Loucy (cell line): ENCODE data around the gene CLASP1.

Experiments used
- H2AFZ ChIP-seq: fragments of 200-600 bp; sonication (generic); 2 replicates; pipeline ENCODE4 v1.6.0; 2016; ENCODE audit warnings: antibody characterized with exemption, mild to moderate bottlenecking, low read length, moderate library complexity
- H3F3A ChIP-seq: fragments of 200-600 bp; 2 replicates; pipeline ENCODE4 v1.6.0; 2016; ENCODE audit warnings: antibody characterized with exemption, low read depth, mild to moderate bottlenecking
- H3K27me3 ChIP-seq: fragments of 200-600 bp; sonication (generic); 2 replicates; pipeline ENCODE4 v1.6.1; 2014; ENCODE audit warnings: low read length, mild to moderate bottlenecking; ENCODE audit not compliant: insufficient read depth, poor library complexity, severe bottlenecking
- H3K36me3 ChIP-seq: fragments of 200-600 bp; sonication (generic); 2 replicates; pipeline ENCODE4 v1.6.1; 2016; ENCODE audit warnings: low read length; ENCODE audit not compliant: insufficient read depth
- H3K4me1 ChIP-seq: fragments of 200-600 bp; sonication (generic); 2 replicates; pipeline ENCODE4 v1.5.1; 2014; ENCODE audit warnings: low read length, mild to moderate bottlenecking; ENCODE audit not compliant: insufficient read depth, poor library complexity, severe bottlenecking
- H3K4me2 ChIP-seq: fragments of 200-600 bp; sonication (generic); 2 replicates; pipeline ENCODE4 v1.6.0; 2014; ENCODE audit warnings: antibody characterized with exemption, low read length, low read depth, mild to moderate bottlenecking; ENCODE audit not compliant: poor library complexity, severe bottlenecking
- H3K4me3 ChIP-seq: fragments of 200-600 bp; sonication (generic); 2 replicates; pipeline ENCODE4 v1.5.1; 2014; ENCODE audit warnings: low read length, mild to moderate bottlenecking, mixed read lengths; ENCODE audit not compliant: poor library complexity, severe bottlenecking
- H3K79me2 ChIP-seq: fragments of 200-600 bp; sonication (generic); 2 replicates; pipeline ENCODE4 v1.6.1; 2014; ENCODE audit warnings: low read length; ENCODE audit not compliant: insufficient read depth
- H3K9ac ChIP-seq: fragments of 200-600 bp; sonication (generic); 2 replicates; pipeline ENCODE4 v1.6.0; 2014; ENCODE audit warnings: mild to moderate bottlenecking, low read depth, low read length, moderate library complexity; ENCODE audit not compliant: poor library complexity, severe bottlenecking
- H3K9me2 ChIP-seq: fragments of 200-600 bp; sonication (generic); replicated peaks from 2 replicates; pipeline ENCODE4 v1.6.1; 2016; ENCODE audit warnings: low read depth, low read length, mixed read lengths
- H3K9me3 ChIP-seq: fragments of 200-600 bp; sonication (generic); 2 replicates; pipeline ENCODE4 v1.6.1; 2014; ENCODE audit warnings: mild to moderate bottlenecking, antibody characterized with exemption, low read length, low read depth; ENCODE audit not compliant: insufficient read depth
- H4K20me1 ChIP-seq: fragments of 200-600 bp; sonication (generic); 2 replicates; pipeline ENCODE4 v1.6.0; 2014; ENCODE audit warnings: antibody characterized with exemption, low read length, mild to moderate bottlenecking; ENCODE audit not compliant: insufficient read depth, poor library complexity, severe bottlenecking
- EZH2phosphoT487 ChIP-seq: fragments of 200-600 bp; IDR thresholded peaks from 2 replicates; pipeline ENCODE4 v1.6.1; 2018; ENCODE audit warnings: antibody characterized with exemption, mild to moderate bottlenecking, moderate library complexity, borderline replicate concordance
- TF ChIP-seq, protein P1 (sequence below): fragments of 200-600 bp; sonication (generic); conservative IDR thresholded peaks from 2 replicates; pipeline ENCODE4 v1.5.1; 2014; ENCODE audit warnings: mild to moderate bottlenecking, antibody characterized with exemption, low read length

The CLASP1 gene

DNA sequence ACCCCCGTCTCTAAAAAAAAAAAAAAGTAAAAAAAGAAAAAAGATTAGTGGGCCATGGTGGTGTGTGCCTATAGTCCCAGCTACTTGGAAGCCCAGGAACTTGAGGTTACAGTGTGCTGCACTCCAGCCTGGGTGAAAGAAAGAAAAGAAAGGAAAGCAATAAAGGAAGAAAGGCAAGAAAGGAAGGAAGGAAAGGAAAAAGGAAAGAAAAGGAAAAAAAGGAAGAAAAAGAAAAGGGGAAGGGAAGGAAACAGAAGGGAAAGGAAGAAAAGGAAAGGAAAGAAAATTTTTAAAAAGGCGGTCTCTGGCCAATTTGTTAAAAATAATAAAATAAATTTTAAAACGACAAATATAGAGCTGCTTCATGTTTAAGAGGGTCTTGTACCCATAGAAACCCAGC lies 192.9 kb downstream of the CLASP1 start:
- Histone ChIP-seq H3K79me2 (no peaks in the 10 kb centered on the region), H3K36me3 (peaks cover 82% of the 10 kb centered on the region), H3K9ac (no peak overlapping the region), H3K9me3 (no peaks in the 10 kb centered on the region), H3K4me3 (no peak overlapping the region), H4K20me1 (no peaks in the 10 kb centered on the region), H2AFZ (no peak overlapping the region), H3K27me3 (no peaks in the 10 kb centered on the region), H3K9me2 (no peaks in the 10 kb centered on the region), H3K4me2 (no peak overlapping the region), H3K4me1 (no peaks in the 10 kb centered on the region), H3F3A (no peaks in the 10 kb centered on the region)
- TF ChIP-seq, protein P1, sequence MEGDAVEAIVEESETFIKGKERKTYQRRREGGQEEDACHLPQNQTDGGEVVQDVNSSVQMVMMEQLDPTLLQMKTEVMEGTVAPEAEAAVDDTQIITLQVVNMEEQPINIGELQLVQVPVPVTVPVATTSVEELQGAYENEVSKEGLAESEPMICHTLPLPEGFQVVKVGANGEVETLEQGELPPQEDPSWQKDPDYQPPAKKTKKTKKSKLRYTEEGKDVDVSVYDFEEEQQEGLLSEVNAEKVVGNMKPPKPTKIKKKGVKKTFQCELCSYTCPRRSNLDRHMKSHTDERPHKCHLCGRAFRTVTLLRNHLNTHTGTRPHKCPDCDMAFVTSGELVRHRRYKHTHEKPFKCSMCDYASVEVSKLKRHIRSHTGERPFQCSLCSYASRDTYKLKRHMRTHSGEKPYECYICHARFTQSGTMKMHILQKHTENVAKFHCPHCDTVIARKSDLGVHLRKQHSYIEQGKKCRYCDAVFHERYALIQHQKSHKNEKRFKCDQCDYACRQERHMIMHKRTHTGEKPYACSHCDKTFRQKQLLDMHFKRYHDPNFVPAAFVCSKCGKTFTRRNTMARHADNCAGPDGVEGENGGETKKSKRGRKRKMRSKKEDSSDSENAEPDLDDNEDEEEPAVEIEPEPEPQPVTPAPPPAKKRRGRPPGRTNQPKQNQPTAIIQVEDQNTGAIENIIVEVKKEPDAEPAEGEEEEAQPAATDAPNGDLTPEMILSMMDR = no peak
- no peak for TF ChIP-seq EZH2phosphoT487

GRCh38 chr2:121455446-121455845 lies 193.8 kb downstream of the CLASP1 start:
- Histone ChIP-seq H2AFZ (no peak overlapping the region), H3K9ac (no peak overlapping the region), H3F3A (no peaks in the 10 kb centered on the region), H3K4me1 (no peaks in the 10 kb centered on the region), H3K4me2 (no peak overlapping the region), H3K9me2 (no peaks in the 10 kb centered on the region), H4K20me1 (no peaks in the 10 kb centered on the region), H3K9me3 (no peaks in the 10 kb centered on the region), H3K27me3 (no peaks in the 10 kb centered on the region), H3K79me2 (no peaks in the 10 kb centered on the region), H3K4me3 (no peak overlapping the region), H3K36me3 (peaks cover 82% of the 10 kb centered on the region)
- TF ChIP-seq, protein P1 = no peak
- TF ChIP-seq EZH2phosphoT487 = no peak

GRCh38 chr2:121454549-121455090 lies 194.6 kb downstream of the CLASP1 start:
- Histone ChIP-seq H3K9me3 (no peaks in the 10 kb centered on the region), H3K79me2 (no peaks in the 10 kb centered on the region), H3K4me1 (no peaks in the 10 kb centered on the region), H3K9me2 (no peaks in the 10 kb centered on the region), H3K4me3 (no peak overlapping the region), H2AFZ (no peak overlapping the region), H3K27me3 (no peaks in the 10 kb centered on the region), H3F3A (no peaks in the 10 kb centered on the region), H3K4me2 (no peak overlapping the region), H3K36me3 (peaks cover 83% of the 10 kb centered on the region), H3K9ac (no peak overlapping the region), H4K20me1 (no peaks in the 10 kb centered on the region)
- TF ChIP-seq EZH2phosphoT487 = no peak
- TF ChIP-seq, protein P1 = no peak
